D341Med (cell line): ENCODE data around the gene WDR33.

Experiments
- DNase-seq: peaks from one replicate; pipeline ENCODE4 v3.0.0; 2012; ENCODE audit warnings: low spot score

The WDR33 gene

GRCh38 chr2:127654838-127655175 is 156.2 kb downstream of the WDR33 start:
- no peak for DNase-seq

GRCh38 chr2:127654084-127654837 is 156.7 kb downstream of the WDR33 start:
- DNase-seq: no peak

DNA sequence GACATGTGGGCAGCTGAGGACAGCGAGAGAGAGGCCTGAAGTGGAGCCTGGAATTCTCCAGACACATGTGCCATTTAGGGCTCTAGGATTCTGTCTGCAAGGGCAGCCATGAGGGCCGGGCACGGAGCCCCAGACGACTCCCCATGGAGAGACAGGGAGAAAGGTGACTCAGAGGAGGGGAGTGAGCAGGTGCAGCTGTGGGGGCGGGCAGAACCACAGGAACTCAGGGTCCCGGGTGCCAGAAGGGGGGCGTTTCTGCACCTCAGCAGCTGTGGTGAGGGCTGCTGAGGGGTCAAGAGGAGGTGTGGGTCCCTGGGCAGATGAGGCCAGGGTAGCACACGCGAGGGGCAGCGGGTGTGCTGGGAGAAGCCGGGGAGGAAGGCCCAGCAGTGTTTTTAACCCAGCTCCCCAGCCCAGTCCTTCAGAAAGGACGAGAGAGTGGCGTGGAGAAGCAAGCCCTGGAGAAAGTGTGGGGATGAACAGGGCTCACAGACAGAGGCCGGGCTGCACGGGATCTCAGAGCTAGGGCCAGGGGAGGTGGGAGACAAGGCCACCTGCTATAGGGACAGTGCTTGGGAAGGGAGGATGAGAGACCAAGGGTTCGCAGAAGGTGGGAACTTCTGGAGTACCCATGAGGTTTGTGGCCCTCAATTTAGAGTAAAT is 157.4 kb downstream of the WDR33 start:
- no peak for DNase-seq

DNA sequence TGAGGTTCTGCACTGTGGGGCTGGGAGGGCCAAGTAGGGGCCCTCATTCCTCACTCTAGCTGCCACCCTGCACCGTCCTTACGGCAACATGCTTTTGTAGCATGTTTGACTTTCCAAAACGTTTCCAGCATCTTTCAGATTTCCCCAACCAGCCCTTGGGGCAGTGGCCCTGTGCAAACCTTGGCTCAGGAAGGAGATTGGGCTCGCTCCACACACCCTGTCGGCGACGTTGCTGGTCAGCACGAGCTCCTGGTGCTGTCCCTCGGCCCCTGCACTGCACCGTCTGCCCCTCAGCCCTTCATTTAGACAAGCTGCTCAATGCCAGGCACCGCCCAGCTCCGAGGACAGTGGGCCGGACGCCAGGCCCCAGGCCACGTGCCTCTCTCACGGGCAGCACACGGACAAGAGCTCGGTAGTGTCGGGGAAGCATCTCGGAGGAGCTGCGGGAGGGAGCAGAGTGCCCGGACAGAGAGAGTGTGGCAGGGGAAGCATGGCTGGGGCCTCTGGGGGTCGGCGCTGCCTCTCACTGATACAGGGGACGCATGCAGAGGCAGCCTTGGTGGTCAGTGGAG is 158.1 kb downstream of the WDR33 start:
- DNase-seq: no peak

GRCh38 chr2:127651971-127652550 is 158.9 kb downstream of the WDR33 start:
- DNase-seq: no peak

- DNase-seq: no peak
Observed at GRCh38 chr2:127651381-127651809, 159.6 kb downstream of the WDR33 start.
